Ureter (tissue), 1 donor: ENCODE measurements around the gene BUB1B. TPM values are rescaled to one million over a fixed set of nuclear protein-coding genes. Genes with fewer than 3 reads are reported as not detected.
"Not testable (repeated sequence)": the region's sequence is repeated elsewhere in the genome, so short reads cannot be mapped to it uniquely, and the experiment has no call there.

ENCODE experiments used
- DNase-seq: peaks from one replicate; pipeline ENCODE4 v3.0.0-alpha.2; 2020; ENCODE audit warnings: low spot score
- total RNA-seq: library from RNA; stranded (reverse); gene quantifications from one replicate; pipeline ENCODE4 v1.2.4, GENCODE V29; 2023
- donor health status: DM: yes; HTN: yes; CAD: no.

BUB1B gene
- total RNA-seq, 1 donor from 2014 or later, result 1.9 TPM

GRCh38 chr15:40135846-40136450 is 24.9 kb upstream of the BUB1B start:
- DNase-seq, result not testable (repeated sequence)

DNA sequence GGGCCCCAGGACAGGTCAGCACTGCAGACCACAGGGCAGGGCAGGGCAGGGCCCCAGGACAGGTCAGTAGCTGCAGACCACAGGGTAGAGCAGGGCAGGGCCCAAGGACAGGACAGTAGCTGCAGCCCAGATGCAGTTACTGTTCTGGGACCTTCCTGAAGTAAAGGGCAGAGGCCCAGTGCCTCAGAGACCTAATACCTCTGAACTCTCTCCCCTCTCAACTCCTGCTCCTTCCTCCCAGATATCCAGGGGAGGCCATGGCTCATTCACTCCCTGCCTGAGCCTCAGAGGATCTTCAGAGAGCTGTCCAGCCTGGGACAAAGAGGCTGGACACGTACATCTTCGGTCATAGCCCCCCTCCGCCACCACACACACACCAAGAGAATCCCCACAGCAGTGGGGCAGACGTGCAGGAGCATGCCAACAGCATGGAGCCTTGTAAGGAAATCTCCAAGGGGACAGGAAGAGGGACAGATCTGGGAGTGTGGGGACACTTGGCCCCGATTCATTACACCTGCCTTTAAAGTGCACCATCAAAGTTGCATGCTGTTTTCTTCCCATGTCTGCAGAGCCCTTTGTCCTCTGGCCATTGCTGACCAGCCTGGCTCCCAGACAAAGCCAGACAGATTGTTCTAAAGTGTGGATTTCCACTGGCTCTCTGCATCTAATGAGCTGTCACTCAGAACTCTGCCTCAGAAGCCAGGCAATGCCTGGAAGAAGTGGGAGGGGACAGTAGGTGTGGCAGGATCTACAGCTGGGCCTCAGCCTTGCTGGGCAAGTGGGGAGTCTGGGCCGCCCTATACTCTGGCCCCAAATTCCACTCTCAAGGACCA is 24.2 kb upstream of the BUB1B start:
- DNase-seq, result no peak

- DNase-seq, result no peak
These were observed 23.3 kb upstream of the BUB1B start for GRCh38 chr15:40137303-40138200.

- DNase-seq, result not testable (repeated sequence)
These were observed 22.7 kb upstream of the BUB1B start for GRCh38 chr15:40138201-40138570.

- no peak for DNase-seq
These were observed 18.4 kb upstream of the BUB1B start for GRCh38 chr15:40142428-40142827.

- DNase-seq, result no peak
These were observed 14.8 kb upstream of the BUB1B start for GRCh38 chr15:40146037-40146436.

DNA sequence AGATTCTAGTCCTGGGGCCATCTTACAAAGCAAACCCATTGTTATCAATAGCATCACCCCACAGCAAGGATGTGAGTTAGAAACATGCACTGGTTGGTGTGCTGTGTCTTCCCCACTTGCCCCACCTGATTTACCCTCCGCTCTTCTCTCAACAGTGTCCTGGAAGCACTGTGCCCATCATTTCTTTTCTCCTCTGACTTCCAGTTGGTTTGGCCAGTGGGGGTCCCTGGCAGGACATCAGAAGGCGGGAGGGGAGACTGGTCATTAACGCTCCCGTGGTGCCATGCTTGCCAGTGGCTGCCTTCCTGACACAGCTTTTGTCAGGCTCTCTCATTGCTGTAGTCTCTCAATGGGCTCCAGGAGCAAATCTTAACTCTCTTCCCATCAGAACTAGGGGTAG is 11.5 kb upstream of the BUB1B start:
- DNase-seq, result peak; percentile 23

DNA sequence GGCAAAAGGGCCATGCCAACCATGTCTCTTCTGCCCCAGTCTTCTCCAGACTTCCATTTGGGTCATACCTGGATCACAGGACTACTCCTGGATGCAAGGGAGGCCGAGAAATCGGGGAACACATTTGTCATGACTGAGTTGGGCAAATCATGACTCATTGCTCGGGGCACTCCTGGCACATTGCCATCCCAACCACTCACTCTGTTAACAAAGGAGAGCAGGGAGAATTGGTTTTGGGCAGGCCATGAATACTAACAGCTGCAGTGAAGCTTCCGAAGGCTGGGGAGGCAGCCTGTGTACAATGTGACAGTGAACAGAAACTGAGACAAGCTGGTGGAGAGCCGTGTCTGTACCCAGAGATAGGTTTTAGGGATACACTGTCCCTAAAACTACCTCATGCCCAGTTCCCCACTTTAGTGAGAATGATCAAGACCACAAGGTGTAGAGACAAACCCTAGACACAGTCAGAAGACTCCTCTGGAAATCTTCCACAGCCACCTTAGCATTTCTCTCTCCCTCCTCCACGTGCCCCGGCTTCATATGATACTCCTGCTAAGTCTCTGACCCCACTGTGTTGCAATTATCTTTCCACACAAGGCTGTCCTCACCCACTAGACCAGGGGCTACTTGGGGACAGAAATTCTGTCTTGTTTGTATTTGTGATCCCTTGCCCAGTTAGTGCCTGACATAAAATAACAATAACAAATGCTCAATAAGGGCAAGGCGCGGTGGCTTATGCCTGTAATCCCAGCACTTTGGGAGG is 10.5 kb upstream of the BUB1B start:
- peak; percentile 72 for DNase-seq

DNA sequence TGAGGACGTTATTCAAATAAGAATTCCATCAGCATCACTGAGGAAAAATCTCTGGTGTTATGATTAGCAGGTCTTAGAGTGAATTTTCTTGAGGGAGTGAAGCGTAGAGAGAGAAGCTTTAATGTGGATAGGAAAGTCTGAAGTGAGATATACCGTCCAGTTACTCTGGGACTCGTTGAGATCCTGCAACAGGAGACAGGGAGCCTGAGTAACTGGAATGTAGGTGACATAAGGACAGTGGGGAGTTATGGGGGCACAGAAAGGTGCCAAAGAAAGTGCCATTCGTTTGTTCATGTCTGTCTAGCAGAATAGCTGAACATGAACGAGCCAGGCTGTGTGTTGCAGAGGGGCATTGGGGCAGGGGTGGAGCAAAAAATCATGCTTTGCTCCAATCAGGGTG is 9.4 kb upstream of the BUB1B start:
- no peak for DNase-seq

- no peak for DNase-seq
These were observed 8.9 kb upstream of the BUB1B start for GRCh38 chr15:40151991-40152390.

GRCh38 chr15:40154821-40155220 is 6.0 kb upstream of the BUB1B start:
- DNase-seq, result not testable (repeated sequence)

- DNase-seq, result peak; percentile 74
These were observed 5.5 kb upstream of the BUB1B start for GRCh38 chr15:40155270-40155910.

DNA sequence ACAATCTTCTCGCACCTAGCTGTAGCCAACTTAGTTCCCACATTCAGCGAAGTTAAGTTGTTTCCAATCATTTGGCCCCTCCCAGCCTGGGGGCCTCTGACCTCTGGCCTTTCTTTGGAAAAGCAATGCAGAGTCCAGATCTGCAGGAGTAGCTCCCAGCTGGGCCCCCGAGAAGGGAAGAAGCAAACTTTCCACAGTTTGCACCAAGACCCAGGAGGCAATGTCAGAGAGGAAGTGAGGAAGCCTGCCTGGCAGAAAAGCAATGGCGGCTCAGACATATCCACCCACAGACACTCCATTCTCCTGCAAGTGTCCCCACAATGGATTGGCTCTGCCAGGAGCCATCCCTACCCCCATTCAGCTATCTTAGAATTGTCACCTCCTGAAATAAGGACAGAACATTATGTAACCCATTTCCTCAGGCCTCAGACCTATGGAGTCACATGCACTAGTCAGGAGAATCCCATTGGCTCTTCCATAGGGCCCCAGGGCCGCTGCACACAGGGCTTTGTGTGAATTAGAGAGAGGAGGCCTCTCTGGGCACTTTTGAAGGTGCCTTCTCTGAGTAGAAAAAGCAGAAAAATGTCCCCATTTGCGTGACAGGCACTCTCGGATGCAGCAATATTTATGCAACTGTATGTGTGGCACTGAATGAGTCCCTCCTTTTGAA is 3.0 kb upstream of the BUB1B start:
- no peak for DNase-seq

- no peak for DNase-seq
These were observed 848 bp upstream of the BUB1B start for GRCh38 chr15:40160021-40160420.

GRCh38 chr15:40161693-40162391 is 973 bp downstream of the BUB1B start:
- DNase-seq, result no peak

DNA sequence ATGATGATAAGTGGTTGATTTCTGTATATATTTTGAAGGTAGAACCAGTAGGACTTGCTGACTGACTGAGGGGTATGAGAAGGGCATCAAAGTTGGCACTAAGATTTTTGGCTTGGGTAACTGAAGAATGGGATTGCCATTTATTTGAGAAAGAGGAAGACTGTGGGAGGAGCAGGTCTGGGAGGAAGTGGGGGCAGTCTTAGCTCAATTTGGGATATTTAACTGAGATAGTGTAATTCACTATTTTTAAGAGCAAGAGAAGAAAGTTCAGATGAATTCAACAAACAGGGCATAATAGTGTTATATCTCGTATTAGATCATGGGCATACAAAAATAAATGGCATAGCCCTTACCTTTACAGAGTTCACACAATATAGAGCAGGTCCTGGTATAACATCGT is 1.7 kb downstream of the BUB1B start:
- DNase-seq, result no peak

DNA sequence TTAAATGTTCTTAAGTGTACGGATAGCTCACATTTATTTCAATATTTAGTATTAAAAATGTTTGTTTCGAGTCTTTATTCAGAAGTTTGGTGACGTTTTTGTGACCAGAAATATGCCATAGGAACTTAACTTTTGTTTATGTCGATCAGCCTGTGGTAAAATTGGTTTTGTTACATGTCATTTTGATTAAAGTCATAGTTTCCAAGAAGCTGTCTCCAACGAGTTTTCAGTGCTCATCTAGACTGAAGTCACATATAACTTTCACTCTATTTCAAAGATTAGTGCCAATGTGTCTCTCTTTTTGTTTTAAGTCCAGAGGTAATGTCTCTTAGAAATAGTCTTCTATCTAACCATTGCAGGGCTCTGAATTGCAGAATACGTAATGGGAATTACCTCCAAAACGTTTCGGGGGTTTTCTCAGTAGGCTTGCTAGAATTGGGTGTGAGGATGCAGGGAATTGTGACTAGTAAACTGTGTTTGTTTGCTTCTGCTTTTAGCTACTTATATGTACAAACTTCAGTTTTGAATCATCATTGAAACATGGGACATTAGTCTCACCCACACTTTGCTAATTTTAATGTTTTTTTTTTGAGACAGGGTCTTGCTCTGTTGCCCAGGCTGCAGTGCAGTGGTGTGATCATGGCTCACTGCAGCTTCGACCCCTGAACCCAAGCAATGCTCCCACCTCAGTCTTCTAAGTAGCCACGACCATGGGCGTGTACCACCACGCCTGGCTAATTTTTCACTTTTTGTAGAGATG is 3.0 kb downstream of the BUB1B start:
- DNase-seq, result no peak

DNA sequence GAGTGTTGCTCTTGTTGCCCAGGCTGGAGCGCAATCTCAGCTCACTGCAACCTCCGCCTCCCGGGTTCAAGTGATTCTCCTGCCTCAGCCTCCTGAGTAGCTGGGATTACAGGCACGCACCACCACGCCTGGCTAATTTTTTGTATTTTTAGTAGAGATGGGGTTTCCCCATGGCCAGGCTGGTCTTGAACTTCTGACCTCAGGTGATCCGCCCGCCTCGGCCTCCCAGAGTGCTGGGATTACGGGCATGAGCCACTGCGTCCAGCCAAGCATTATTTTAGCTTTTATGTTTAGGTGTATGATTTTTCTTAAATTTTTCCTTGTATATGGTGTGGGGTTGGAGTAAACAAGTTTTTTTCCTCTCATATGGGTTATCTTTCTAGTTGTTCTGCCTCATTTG is 6.5 kb downstream of the BUB1B start:
- not testable (repeated sequence) for DNase-seq

- DNase-seq, result no peak
These were observed 14.3 kb downstream of the BUB1B start for GRCh38 chr15:40175160-40175559.
